Measurements from ENCODE around the gene SMIM3.
A peak's percentile ranks its signal among the peaks of the same experiment; 100 is the strongest.
"Not testable (repeated sequence)": the region's sequence is repeated elsewhere in the genome, so short reads cannot be mapped to it uniquely, and the experiment has no call there.

Gene SMIM3

GRCh38 chr5:150778517-150779396 is at the start of gene SMIM3:
Gene SMIM3, plus strand, starts transcription at chr5:150778757. Its CDS starts 16,684 bp downstream, at chr5:150795441.
- peak in 1 of 2 donors; percentile 38 for DNase-seq (ENCODE audit: low read depth in 2 of 2)

GRCh38 chr5:150729859-150730258 is 48.7 kb upstream of the SMIM3 start:
- DNase-seq (ENCODE audit: low read depth in 2 of 2) = no peak

- DNase-seq (ENCODE audit: low read depth in 2 of 2) = no peak
Observed at GRCh38 chr5:150731669-150732242, 46.8 kb upstream of the SMIM3 start.

GRCh38 chr5:150734579-150735384 is 43.8 kb upstream of the SMIM3 start:
- DNase-seq (ENCODE audit: low read depth in 2 of 2) = no peak

GRCh38 chr5:150738862-150739261 is 39.7 kb upstream of the SMIM3 start:
- DNase-seq (ENCODE audit: low read depth in 2 of 2) = no peak

GRCh38 chr5:150740992-150741391 is 37.6 kb upstream of the SMIM3 start:
- no peak for DNase-seq (ENCODE audit: low read depth in 2 of 2)

GRCh38 chr5:150742455-150743141 is 36.0 kb upstream of the SMIM3 start:
- not testable (repeated sequence) for DNase-seq (ENCODE audit: low read depth in 2 of 2)

- DNase-seq (ENCODE audit: low read depth in 2 of 2) = not testable (repeated sequence)
Observed at GRCh38 chr5:150743142-150743488, 35.4 kb upstream of the SMIM3 start.

GRCh38 chr5:150750469-150750868 is 28.1 kb upstream of the SMIM3 start:
- no peak for DNase-seq (ENCODE audit: low read depth in 2 of 2)

- no peak for DNase-seq (ENCODE audit: low read depth in 2 of 2)
Observed at GRCh38 chr5:150751096-150751891, 27.3 kb upstream of the SMIM3 start.

- DNase-seq (ENCODE audit: low read depth in 2 of 2) = no peak
Observed at GRCh38 chr5:150753463-150753862, 25.1 kb upstream of the SMIM3 start.

GRCh38 chr5:150753863-150754262 is 24.7 kb upstream of the SMIM3 start:
- no peak for DNase-seq (ENCODE audit: low read depth in 2 of 2)

GRCh38 chr5:150757087-150757649 is 21.4 kb upstream of the SMIM3 start:
- no peak for DNase-seq (ENCODE audit: low read depth in 2 of 2)

- DNase-seq (ENCODE audit: low read depth in 2 of 2) = no peak
Observed at GRCh38 chr5:150758203-150758530, 20.4 kb upstream of the SMIM3 start.

GRCh38 chr5:150758531-150759333 is 19.8 kb upstream of the SMIM3 start, which contains the start of gene DCTN4:
Gene DCTN4, minus strand, starts transcription at chr5:150759017. Its CDS starts 24 bp downstream, at chr5:150758993.
- DNase-seq (ENCODE audit: low read depth in 2 of 2) = peak; percentile 85 to 90

- no peak for DNase-seq (ENCODE audit: low read depth in 2 of 2)
Observed at GRCh38 chr5:150759334-150759583, 19.3 kb upstream of the SMIM3 start.

GRCh38 chr5:150762211-150762610 is 16.3 kb upstream of the SMIM3 start:
- no peak for DNase-seq (ENCODE audit: low read depth in 2 of 2)

GRCh38 chr5:150763023-150763769 is 15.4 kb upstream of the SMIM3 start:
- no peak for DNase-seq (ENCODE audit: low read depth in 2 of 2)

- no peak for DNase-seq (ENCODE audit: low read depth in 2 of 2)
Observed at GRCh38 chr5:150764530-150764929, 14.0 kb upstream of the SMIM3 start.
